GM21786 (cell line): Measurements from ENCODE around the gene RASIP1.
"Not testable (repeated sequence)": the region's sequence is repeated elsewhere in the genome, so short reads cannot be mapped to it uniquely, and the experiment has no call there.

Source experiments
- ATAC-seq: cut with Tn5 transposase; IDR thresholded peaks from one replicate; pipeline ENCODE4 v1.9.1; 2021; ENCODE audit not compliant: unreplicated experiment

The RASIP1 gene, protein sequence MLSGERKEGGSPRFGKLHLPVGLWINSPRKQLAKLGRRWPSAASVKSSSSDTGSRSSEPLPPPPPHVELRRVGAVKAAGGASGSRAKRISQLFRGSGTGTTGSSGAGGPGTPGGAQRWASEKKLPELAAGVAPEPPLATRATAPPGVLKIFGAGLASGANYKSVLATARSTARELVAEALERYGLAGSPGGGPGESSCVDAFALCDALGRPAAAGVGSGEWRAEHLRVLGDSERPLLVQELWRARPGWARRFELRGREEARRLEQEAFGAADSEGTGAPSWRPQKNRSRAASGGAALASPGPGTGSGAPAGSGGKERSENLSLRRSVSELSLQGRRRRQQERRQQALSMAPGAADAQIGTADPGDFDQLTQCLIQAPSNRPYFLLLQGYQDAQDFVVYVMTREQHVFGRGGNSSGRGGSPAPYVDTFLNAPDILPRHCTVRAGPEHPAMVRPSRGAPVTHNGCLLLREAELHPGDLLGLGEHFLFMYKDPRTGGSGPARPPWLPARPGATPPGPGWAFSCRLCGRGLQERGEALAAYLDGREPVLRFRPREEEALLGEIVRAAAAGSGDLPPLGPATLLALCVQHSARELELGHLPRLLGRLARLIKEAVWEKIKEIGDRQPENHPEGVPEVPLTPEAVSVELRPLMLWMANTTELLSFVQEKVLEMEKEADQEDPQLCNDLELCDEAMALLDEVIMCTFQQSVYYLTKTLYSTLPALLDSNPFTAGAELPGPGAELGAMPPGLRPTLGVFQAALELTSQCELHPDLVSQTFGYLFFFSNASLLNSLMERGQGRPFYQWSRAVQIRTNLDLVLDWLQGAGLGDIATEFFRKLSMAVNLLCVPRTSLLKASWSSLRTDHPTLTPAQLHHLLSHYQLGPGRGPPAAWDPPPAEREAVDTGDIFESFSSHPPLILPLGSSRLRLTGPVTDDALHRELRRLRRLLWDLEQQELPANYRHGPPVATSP

DNA sequence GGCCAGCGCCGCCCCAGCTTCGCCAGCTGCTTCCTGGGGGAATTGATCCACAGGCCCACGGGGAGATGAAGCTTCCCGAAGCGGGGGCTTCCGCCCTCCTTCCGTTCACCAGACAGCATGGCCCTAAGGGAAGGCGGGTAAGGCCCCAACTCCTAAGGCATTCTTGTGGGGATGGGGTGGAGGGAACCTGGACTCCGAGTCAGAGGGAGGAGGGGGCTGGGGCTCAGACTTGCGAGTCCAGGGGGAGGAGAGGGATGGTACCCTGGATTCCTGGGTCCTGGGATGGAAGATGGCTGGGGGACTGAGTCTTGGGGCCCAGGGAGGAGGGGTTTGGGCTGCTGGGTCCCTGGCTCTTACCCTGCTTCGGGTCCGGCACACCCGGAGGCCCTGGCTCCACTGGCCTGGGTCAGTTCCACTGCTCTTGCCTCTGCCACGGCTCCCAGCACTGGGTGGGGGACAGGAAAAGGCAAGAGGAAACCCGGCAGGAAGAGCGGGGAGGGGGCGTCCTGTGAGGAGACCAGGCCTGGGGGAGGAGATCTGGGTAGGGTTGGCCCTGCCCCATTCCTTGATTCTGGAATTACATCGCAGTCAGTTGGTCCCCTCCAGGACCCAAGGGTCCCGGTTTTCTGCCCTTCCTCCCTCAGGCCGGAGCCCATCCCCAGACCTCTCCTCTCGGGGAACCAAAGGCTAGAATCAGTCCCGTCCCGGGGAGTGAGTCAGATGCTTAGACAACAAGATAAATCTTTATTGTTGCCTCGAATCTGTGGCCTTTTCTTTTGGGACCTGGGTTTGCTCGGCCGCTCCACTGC is at the start of gene RASIP1:
RASIP1 (minus strand) TSS at position 447 of the 809 bp plus-strand sequence; CDS start at position 119, 328 bp downstream.
- no peak for ATAC-seq

DNA sequence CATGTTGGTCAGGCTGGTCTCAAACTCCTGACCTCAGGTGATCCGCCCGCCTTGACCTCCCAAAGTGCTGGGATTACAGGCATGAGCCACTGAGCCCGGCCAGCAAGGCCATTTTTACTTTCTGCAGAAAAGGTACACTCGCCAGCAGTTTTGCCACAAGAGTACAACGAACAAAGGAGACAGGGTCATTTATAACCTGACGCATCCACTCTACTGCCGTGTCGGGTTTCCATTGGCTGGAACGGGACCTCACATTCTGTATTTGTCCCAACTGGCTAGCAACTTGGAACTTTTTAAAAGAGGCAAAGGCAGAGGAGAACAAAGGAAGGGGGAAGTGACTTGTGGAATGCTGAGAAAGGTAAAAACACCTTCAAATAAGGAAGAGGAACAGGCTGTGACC is 46.9 kb upstream of the RASIP1 start:
- not testable (repeated sequence) for ATAC-seq

DNA sequence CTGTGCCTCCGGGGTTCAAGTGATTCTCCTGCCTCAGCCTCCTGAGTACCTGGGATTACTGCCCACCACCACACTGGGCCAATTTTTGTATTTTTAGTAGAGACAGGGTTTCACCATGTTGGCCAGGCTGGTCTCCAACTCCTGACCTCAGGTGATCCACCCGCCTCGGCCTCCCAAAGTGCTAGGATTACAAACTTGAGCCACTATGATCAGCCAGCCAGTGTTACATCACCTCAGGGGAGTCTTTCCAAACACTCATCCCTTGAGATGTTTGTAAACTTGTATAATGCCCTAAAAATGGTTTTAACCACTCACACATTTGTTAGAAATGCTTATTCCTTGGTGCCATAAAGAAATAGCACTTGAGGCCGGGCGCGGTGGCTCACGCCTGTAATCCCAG is 46.0 kb upstream of the RASIP1 start:
- ATAC-seq = not testable (repeated sequence)

DNA sequence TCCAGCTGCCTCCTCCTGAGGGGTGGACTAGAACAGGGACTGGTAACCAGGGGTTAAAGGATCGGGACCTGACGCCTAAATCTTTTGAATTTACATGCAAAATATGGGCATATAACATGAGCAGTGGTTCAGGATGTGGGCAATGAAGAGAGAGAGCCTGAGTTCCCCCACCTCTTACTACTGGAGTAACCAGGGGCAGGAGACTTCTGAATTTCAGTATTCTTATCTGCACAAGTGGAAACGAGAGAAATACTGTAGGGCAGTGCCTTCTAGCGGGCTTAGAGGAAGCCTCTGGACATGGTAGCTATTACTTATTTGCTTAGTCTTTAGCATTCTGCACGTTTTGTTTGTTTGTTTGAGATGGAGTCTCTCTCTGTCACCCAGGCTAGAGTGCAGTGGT is 44.1 kb upstream of the RASIP1 start:
- no peak for ATAC-seq

DNA sequence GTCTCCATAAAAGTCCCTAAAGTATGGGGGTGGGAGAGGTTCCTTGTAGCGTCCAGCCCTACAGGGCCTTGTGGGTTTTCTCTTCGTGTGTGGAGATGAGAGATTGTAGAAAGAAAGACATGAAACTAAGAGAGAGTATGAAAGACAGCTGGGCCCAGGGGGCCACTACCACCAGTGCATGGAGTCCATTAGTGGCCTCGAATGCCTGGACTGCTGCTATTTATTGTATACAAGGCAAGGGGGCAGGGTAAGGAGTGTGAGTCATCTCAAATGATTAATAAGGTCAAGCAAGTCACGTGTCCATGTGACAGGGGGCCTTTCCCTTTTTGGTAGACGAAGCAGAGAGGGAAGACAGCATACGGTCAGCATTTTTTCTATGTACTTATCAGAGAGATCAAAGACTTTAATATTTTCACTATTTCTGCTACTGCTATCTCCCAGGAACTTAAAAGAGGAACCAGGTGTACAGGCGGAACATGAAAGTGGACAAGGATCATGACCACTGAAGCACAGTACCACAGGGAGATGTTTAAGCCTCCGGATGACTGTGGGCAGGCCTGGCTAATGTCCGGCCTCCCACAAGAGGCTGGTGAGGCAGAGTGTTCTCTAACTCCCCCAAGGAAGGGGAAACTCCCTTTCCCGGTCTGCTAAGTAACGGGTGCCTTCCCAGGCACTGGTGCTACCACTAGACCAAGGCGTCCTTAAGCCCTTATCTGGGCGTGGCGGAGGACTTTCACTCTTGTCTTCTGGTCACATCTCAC is 40.4 kb upstream of the RASIP1 start:
- ATAC-seq = no peak

DNA sequence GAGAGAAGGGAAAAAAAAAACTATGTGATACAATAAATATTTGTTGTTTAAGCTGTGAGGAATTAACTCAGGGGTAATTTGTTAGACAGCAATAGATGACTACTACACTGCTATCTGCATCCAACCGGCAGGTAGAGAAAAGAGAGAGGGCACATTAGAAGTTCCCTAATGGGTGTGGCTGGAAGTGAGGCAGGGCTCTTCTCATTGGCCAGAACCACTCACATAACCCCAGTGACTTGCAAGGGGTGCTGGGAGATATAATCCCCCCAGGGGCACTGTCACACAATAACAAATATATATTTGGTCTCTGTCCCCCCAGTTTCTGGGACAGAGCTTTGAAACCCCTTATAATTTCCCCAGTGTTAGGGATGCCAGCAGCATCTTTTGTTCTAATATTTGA is 39.2 kb upstream of the RASIP1 start:
- ATAC-seq = no peak

DNA sequence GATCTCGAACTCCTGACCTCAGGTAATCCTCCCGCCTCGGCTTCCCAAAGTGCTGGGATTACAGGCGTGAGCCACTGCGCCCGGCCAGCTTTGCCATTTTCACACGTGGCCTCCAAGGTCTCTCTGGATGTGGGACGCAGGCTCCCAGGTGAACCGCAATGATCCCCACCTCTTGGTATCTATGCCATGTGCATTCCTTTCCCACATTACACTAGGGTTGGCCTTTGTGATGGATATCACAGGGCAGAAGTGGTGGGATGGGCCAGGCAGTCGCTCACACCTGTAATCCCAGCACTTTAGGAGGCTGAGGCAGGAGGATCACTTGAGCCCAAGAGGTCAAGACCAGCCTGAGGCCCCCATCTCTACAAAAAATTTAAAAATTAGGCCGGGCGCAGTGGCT is 37.3 kb upstream of the RASIP1 start:
- no peak for ATAC-seq

DNA sequence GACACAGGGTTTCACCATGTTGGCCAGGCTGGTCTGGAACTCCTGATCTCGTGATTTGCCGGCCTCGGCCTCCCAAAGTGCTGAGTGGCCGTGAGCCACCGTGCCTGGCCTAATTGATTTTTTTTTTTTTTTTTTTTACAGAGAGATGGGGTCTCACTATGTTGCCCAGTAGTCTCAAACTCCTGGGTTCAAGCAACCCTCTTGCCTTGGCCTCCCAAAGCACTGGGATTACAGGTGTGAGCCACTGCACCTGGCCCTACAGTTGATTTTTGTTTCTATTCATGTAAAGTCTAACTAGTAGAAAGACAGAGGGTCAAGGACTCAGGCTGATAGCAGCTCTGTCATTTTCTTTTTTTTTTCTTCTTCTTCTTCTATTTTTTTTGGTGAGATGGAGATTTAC is 36.7 kb upstream of the RASIP1 start:
- no peak for ATAC-seq

DNA sequence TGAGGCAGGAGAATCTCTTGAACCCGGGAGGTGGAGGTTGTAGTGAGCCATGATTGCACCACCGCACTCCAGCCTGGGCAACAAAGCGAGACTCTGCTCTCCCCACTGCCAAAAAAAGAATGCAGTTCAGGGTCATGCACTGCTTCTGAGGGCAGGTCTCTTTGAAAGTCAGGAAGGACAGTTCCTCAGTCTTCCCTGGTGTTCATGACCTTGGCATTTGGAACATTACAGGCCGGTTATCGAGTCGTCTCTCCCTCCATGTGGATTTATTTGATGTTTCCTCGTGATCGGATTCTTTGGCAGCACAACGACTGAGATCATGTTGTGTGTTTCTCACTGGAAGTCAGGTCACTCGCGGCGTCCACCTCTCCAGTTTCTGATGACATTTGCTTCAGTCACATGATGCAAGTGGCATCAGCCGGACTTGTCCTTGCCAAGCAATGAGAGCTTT is 32.1 kb upstream of the RASIP1 start:
- no peak for ATAC-seq

DNA sequence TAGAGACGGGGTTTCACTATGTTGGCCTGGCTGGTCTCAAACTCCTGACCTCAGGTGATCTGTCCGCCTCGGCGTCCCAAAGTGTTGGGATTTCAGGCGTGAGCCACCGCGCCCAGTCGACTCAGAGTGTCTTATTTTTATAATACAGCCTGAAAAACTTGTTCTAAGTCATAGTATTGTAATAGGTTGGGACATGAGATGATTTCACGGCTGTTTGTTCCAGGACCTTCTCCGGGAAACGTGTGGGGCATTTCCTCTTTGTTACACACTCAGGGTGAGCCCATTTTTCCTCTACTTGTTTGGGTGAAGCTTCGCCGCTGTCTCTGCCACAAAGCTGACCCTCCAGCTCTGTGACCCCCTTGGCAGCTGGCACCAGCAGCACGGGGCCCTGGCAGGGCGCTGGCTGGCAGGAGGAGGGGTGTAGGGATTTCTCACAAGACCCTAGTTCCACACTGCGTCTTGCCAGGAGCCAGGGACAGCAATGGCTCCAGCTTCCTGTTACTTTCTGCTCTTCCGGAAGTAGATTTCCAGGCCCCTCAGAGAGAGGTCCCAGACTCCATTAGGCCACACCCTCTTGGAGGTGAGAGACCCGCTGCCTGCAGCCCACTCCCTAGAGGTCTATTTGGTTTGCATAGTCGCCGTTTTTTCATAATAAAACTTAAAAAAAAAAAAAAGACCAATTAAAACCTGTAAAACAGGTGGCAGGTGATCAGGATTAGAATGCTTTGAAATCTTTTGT is 30.5 kb upstream of the RASIP1 start:
- ATAC-seq = no peak

DNA sequence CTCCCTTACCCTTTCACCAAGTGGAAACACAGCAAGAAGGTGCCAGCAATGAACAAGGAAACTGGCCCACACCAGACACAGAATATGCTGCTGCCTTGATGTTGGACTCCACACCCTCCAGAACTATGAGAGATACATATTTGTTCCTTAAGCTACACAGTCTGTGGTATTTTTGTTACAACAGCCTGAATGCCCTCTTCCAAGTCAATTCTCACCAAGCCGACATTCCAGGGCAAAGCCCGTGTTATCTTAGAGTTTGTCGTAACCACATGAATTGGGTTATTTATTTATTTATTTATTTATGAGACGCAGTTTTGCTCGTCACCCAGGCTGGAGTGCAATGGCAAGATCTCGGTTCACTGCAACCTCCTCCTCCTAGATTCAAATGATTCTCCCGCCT is 29.9 kb upstream of the RASIP1 start:
- no peak for ATAC-seq

DNA sequence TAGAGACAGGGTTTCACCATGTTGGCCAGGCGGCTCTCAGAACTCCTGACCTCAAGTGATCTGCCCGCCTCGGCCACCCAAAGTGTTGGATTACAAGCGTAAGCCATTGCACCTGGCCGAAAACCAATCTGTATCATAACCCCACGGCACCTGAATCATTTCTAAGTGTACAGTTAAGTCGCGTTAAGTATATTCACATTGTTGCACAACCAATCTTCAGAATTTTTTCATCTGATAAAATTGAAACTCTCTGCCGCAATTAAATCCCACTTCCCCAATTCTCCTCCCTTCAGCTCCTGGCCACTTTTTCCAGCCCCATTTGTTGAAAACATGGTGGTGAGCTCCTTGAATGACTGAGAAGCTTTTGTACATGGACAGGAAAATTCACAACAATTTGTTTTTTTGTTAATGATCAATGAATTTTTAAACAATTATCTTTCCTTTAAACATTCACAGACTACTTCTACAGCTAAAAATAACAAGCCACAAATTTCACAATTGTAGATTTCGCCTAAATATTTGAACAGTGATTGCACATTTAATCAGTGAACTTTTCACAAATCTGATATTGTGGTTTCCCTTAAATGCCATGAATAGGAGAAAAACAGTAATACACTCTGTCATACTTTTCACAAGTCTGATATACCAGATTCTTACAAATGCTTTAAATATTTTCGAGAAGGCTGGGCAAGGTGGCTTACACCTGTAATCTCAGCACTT is 28.7 kb upstream of the RASIP1 start:
- ATAC-seq = no peak

DNA sequence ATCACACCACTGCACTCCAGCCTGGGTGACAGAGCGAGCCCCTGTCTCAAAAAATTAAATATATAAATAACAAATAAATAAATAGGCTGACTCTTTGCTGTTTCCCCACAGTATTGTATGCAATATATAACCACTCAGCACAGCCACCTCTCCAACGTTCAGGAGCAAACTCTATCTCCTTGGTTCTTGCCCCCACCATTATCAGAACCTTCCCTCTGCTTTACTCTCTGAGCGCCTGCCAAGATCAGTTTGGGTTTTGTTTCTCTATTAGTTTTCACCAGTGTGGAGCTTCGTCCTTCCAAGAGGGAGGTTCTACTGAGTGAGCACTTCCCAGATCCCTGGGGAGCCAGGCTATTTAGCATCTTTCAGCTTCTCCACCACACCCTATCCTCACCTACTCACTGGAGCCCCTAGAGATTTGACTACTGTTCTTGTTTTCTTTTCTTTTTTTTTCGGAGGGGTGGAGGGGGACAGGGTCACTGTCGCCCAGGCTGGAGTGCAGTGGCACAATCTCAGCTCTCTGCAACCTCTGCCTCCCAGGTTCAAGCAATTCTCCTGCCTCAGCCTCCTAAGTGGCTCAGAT is 27.9 kb upstream of the RASIP1 start:
- ATAC-seq = not testable (repeated sequence)

DNA sequence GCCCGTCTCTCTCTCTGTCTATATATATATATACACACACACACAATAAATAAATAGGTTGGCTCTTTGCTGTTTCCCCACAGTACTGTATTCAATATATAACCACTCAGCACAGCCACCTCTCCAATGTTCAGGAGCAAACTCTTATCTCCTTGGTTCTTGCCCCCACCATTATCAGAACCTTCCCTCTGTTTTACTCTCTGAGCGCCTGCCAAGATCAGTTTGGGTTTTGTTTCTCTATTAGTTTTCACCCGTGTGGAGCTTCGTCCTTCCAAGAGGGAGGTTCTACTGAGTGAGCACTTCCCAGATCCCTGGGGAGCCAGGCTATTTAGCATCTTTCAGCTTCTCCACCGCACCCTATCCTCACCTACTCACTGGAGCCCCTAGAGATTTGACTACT is 25.4 kb upstream of the RASIP1 start:
- not testable (repeated sequence) for ATAC-seq

DNA sequence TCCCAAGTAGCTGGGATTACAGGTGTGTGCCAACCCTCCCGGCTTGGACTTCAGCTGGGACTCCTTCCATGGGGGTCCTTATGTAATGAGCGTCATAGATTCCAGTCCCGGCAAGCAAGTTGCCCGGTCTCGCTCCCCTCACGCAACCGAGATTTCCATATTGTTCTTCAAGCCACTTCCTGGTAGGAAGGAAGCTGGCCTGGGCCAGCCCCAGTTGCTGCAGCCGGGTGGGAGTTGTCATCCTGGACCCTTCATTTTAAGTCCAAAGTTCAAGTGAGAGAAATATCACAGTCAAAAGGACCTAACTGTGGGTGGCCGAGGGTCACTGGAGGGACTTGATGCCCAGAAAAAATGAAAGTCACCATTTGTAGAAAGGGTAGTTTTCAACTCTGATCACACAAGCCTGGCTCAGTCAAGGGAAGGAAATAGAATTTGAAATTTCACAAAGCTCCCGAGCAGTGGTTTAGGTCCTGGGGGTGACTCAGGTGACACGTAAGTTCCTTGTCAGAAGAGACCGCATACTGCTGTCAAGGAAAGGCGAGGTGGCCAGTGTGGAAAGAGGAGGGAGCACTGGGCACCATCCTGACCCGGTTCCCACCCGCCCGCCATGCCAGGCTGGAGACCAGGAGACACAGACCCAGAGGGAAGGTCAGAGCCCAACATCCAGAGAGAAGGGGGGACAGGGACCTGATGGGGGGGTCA is 20.2 kb upstream of the RASIP1 start:
- ATAC-seq = no peak

DNA sequence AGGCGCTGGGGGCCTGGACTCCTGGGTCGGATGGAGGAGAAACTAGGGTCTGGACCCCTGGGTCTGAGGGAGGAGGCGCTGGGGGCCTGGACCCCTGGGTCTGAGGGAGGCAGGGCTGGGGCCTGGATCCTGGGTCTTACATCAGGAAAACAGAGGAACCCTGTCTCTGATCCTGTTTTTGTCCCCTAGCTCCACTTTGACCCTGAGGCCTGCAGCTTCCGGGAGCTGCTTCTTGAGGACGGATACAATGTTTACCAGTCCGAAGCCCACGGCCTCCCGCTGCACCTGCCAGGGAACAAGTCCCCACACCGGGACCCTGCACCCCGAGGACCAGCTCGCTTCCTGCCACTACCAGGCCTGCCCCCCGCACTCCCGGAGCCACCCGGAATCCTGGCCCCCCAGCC is 17.3 kb upstream of the RASIP1 start:
- ATAC-seq = no peak

DNA sequence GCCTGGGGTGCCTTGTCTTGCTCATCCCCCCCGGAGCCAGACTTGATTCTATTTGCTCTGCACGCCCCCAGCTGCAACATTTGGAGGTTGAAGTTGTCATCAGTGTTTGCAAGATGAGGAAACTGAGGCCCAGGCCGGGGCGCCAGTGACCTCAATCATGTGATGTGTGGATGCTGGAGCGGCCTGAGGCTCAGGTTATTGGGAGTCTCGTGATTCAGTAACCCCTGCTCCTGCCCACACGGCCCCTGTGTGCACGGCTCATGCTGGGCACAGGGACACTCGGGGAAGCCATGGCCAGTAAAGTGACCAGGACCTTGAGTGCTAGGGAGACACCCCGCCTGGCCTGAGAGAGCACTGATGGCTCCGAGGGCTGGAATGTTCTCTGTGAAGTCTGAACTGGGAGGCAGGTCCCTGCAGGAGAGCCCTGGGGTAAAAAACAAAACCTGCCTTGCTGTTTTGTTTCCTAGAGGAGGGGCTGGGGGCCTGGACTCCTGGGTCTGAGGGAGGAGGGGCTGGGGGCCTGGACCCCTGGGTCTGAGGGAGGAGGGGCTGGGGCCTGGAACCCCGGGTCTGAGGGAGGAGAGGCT is 16.8 kb upstream of the RASIP1 start:
- ATAC-seq = no peak

DNA sequence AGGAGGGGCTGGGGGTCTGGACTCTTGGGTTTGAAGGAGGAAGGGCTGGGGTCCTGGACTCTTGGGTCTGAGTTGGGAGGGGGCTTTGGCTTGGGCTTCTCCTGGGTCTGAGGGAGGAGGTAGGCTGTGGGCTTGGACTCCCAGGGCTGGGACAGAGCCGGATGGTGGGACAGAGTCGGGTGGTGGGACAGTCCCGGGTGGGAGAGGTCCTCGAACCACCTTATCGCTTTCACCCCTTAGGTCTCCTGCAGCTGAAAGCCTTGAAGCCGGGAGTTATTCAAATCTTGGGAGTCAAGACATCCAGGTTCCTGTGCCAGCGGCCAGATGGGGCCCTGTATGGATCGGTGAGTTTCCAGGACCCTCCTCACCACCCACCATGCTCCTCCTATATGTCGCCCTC is 16.3 kb upstream of the RASIP1 start:
- ATAC-seq = no peak
